ENCODE data around the gene CFAP299.

The CFAP299 gene

DNA sequence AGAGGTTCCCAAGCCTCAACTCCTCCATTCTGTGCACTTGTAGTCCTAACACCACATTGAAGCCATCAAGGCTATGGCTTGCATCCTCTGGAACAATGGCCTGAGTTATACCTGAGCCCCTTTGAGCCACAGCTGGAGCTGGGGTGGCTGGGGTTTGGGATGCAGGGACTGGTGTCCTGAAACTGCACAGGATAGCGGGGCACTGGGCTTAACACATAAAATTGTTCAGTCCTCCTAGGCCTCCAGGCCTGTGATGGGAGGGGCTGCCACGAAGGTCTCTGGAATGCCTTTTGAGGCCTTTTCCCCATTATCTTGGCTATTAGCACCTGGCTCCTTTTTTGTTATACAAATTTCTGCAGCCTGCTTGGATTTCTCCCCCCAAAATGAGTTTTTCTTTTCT lies 35.5 kb downstream of the CFAP299 start:
- TF ChIP-seq TCF12 (IDR thresholded peaks at IDR 0.05; ENCODE audit: low read depth) (no peak), USF1 (IDR thresholded peaks at IDR 0.05) (no peak), NFIC (IDR thresholded peaks at IDR 0.05) (no peak), ZBTB7A (IDR thresholded peaks at IDR 0.05; ENCODE audit: low read depth) (no peak), RAD21 (IDR thresholded peaks at IDR 0.05; ENCODE audit: low read depth) (no peak), YY1 (IDR thresholded peaks at IDR 0.05; ENCODE audit: low read depth) (no peak), EP300 (IDR thresholded peaks at IDR 0.05; ENCODE audit: borderline replicate concordance) (no peak)
- TF ChIP-seq, protein P1, sequence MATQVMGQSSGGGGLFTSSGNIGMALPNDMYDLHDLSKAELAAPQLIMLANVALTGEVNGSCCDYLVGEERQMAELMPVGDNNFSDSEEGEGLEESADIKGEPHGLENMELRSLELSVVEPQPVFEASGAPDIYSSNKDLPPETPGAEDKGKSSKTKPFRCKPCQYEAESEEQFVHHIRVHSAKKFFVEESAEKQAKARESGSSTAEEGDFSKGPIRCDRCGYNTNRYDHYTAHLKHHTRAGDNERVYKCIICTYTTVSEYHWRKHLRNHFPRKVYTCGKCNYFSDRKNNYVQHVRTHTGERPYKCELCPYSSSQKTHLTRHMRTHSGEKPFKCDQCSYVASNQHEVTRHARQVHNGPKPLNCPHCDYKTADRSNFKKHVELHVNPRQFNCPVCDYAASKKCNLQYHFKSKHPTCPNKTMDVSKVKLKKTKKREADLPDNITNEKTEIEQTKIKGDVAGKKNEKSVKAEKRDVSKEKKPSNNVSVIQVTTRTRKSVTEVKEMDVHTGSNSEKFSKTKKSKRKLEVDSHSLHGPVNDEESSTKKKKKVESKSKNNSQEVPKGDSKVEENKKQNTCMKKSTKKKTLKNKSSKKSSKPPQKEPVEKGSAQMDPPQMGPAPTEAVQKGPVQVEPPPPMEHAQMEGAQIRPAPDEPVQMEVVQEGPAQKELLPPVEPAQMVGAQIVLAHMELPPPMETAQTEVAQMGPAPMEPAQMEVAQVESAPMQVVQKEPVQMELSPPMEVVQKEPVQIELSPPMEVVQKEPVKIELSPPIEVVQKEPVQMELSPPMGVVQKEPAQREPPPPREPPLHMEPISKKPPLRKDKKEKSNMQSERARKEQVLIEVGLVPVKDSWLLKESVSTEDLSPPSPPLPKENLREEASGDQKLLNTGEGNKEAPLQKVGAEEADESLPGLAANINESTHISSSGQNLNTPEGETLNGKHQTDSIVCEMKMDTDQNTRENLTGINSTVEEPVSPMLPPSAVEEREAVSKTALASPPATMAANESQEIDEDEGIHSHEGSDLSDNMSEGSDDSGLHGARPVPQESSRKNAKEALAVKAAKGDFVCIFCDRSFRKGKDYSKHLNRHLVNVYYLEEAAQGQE (IDR thresholded peaks at IDR 0.05; ENCODE audit: low read depth): no peak

DNA sequence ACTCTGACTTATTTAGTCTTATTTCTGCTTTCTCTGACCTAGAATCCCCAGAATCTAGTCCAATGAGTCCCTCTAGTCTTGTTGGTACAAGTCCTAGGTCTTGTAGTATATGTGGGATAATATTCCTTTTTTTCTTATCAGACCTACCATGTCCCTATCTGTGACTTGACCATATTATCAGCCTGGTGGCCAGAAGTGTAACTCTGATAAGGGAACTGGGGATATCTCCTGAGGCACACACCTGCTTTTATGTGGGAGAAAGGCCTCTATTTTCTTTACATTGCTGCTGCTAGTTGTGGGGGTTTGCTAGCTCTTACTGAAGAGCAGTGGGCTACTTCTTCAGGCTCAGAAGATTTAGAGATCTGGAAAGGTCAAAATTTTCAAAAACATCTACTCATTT lies 38.6 kb downstream of the CFAP299 start:
- TF ChIP-seq USF1 (IDR thresholded peaks at IDR 0.05) (no peak), EP300 (IDR thresholded peaks at IDR 0.05; ENCODE audit: borderline replicate concordance) (no peak), CEBPB (IDR thresholded peaks at IDR 0.05) (no peak), TCF12 (IDR thresholded peaks at IDR 0.05; ENCODE audit: low read depth) (no peak), EGR1 (IDR thresholded peaks at IDR 0.05) (no peak), YY1 (IDR thresholded peaks at IDR 0.05; ENCODE audit: low read depth) (no peak)
- TF ChIP-seq, protein P1 (IDR thresholded peaks at IDR 0.05; ENCODE audit: low read depth): no peak

DNA sequence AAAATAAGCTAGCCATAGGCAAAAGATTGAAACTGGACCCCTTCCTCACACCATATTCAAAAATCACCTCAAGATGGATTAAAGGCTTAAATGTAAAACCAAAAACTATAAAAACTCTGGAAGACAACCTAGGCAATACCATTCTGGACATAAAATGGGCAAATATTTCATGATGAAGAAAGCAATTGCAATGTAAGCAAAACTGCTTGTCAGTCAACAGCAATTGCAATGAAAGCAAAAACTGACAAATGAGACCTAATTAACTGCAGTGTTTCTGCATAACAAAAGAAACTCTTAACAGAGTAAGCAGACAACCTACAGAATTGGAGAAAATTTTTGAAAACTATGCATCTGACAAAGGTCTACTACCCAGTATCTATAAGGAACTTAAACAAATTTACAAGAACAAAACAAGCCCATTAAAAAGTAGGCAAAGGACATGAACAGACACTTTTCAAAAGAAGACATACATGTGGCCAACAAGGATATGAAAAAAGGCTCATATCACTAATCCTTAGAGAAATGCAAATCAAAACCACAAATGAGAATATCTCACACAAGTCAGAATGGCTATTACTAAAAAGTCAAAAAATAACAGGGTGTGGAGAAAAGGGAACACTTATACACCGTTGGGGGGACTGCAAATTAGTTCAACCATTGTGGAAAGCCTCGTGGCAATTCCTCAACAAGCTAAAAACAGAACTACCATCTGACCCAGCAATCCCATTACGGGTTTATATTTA lies 46.7 kb downstream of the CFAP299 start:
- no peak for TF ChIP-seq CREB1 (IDR thresholded peaks at IDR 0.05; ENCODE audit: low read depth)
- TF ChIP-seq NFIC (IDR thresholded peaks at IDR 0.05): no peak
- no peak for TF ChIP-seq RAD21 (IDR thresholded peaks at IDR 0.05; ENCODE audit: low read depth)
- TF ChIP-seq EGR1 (IDR thresholded peaks at IDR 0.05): no peak
- no peak for TF ChIP-seq EP300 (IDR thresholded peaks at IDR 0.05; ENCODE audit: borderline replicate concordance)
- TF ChIP-seq, protein P1 (IDR thresholded peaks at IDR 0.05; ENCODE audit: low read depth): no peak
- no peak for TF ChIP-seq CEBPB (IDR thresholded peaks at IDR 0.05)
- no peak for TF ChIP-seq YY1 (IDR thresholded peaks at IDR 0.05; ENCODE audit: low read depth)
- no peak for TF ChIP-seq ZBTB7A (IDR thresholded peaks at IDR 0.05; ENCODE audit: low read depth)
- no peak for TF ChIP-seq FOXM1 (IDR thresholded peaks at IDR 0.05; ENCODE audit: borderline replicate concordance, low read depth)
- no peak for TF ChIP-seq TEAD4 (IDR thresholded peaks at IDR 0.05)
- TF ChIP-seq TAF1 (IDR thresholded peaks at IDR 0.05; ENCODE audit: low read depth): no peak

DNA sequence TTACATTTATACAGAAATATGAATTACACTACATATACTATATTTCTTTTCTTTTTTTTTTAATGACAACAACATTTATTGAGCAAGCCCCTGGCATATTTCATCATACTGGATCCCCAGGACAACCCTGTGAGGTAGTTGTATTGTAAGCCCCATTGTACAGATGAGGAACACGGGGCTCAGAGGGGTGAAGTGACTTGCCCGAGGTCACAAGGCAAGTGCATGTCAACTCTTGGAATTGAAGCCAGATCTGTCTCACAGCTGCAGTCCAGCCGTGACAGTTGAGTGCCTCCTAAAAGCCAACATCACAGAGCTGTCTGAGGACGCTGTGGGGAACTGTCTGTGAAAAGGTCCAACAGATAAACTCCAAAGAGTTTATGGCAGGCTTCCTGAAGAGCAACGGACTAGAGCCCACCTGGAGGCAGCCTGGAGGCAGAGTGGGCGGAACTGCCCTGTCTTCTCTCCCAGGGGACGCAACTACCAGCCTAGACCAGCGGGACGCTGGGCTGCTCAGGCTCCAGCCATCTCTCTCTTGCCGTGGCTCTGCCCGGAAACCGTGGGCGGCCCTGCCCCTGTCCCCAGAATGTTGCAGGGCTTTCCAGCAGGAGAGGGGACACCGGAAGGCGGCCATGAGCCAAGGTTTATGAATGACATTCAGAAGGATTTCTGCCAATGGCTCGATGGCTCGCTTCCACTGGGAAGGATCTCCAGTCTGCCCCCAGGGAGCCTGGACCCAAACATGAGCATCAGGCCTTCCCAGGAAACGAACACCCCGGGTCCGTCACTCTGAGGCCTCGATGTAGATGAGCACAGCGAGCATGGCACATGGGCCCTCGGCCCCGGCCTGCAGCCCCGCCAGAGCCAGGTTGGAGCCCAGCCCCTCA lies 50.1 kb downstream of the CFAP299 start:
- TF ChIP-seq TCF12 (IDR thresholded peaks at IDR 0.05; ENCODE audit: low read depth) (no peak), FOXM1 (IDR thresholded peaks at IDR 0.05; ENCODE audit: borderline replicate concordance, low read depth) (no peak), YY1 (IDR thresholded peaks at IDR 0.05; ENCODE audit: low read depth) (no peak), TAF1 (IDR thresholded peaks at IDR 0.05; ENCODE audit: low read depth) (no peak), CREB1 (IDR thresholded peaks at IDR 0.05; ENCODE audit: low read depth) (no peak), NFIC (IDR thresholded peaks at IDR 0.05) (no peak), CEBPB (IDR thresholded peaks at IDR 0.05) (no peak), ZBTB7A (IDR thresholded peaks at IDR 0.05; ENCODE audit: low read depth) (no peak), RAD21 (IDR thresholded peaks at IDR 0.05; ENCODE audit: low read depth) (no peak), USF1 (IDR thresholded peaks at IDR 0.05) (no peak), MAX (IDR thresholded peaks at IDR 0.05) (no peak), EGR1 (IDR thresholded peaks at IDR 0.05) (no peak), TEAD4 (IDR thresholded peaks at IDR 0.05) (no peak), EP300 (IDR thresholded peaks at IDR 0.05; ENCODE audit: borderline replicate concordance) (no peak)
- TF ChIP-seq, protein P1 (IDR thresholded peaks at IDR 0.05; ENCODE audit: low read depth): no peak

All from Ishikawa (cell line).